PC-3 (cell line): Measurements from ENCODE around the gene KLHL25. TPM values are rescaled to one million over a fixed set of nuclear protein-coding genes. Genes with fewer than 3 reads are reported as not detected.

Experiments
- ATAC-seq: fragments of 200-7000 bp; cut with Tn5 transposase; 2 replicates; pipeline ENCODE4 v1.9.1; 2020; ENCODE audit warnings: mild to moderate bottlenecking, moderate library complexity
- BruUV-seq: library from RNA; stranded (reverse); fragments of 400-500 nt; replicated peaks from 2 replicates; lab custom pipeline; 2021; lab: Mats Ljungman, UMichigan
- CTCF ChIA-PET: fragments of 300-600 bp; sonication (Branson Sonifier 250); formaldehyde crosslinking; loops from one replicate; lab custom pipeline; 2022; ENCODE audit warnings: antibody characterized with exemption; lab: Charles Lee
- POLR2A ChIA-PET: fragments of 300-600 bp; sonication (Branson Sonifier 250); formaldehyde crosslinking; loops from one replicate; lab custom pipeline; 2022; ENCODE audit warnings: antibody characterized with exemption; ENCODE audit not compliant: unreplicated experiment; lab: Charles Lee
- DNase-seq: peaks from one replicate; pipeline ENCODE4 v3.0.0-alpha.2; 2015
- H2AFZ ChIP-seq: fragments of 300-600 bp; sonication (generic); 2 replicates; pipeline ENCODE4 v1.6.0; 2016; ENCODE audit warnings: antibody characterized with exemption, low read length
- H3F3A ChIP-seq: fragments of 300-600 bp; sonication (generic); one replicate; pipeline ENCODE4 v1.6.0; 2017; ENCODE audit warnings: antibody characterized with exemption, low read length, control low read depth, mild to moderate bottlenecking; ENCODE audit not compliant: unreplicated experiment
- H3K27ac ChIP-seq: fragments of 300-600 bp; sonication (generic); 2 replicates; pipeline ENCODE4 v1.5.1; 2016; ENCODE audit warnings: mild to moderate bottlenecking, low read length
- H3K27me3 ChIP-seq: fragments of 300-600 bp; sonication (generic); 2 replicates; pipeline ENCODE4 v1.6.1; 2016; ENCODE audit warnings: low read length, mixed read lengths
- H3K36me3 ChIP-seq: fragments of 300-600 bp; sonication (generic); 2 replicates; pipeline ENCODE4 v1.6.1; 2016; ENCODE audit warnings: low read depth, mixed run types, low read length, mixed read lengths
- H3K4me1 ChIP-seq: fragments of 300-600 bp; sonication (generic); 2 replicates; pipeline ENCODE4 v1.5.1; 2016; ENCODE audit warnings: low read length; ENCODE audit not compliant: insufficient read depth
- H3K4me2 ChIP-seq: fragments of 300-600 bp; sonication (generic); 2 replicates; pipeline ENCODE4 v1.6.0; 2016; ENCODE audit warnings: low read length
- H3K4me3 ChIP-seq: fragments of 300-600 bp; sonication (generic); 2 replicates; pipeline ENCODE4 v1.5.1; 2016; ENCODE audit warnings: mild to moderate bottlenecking, low read length, mixed read lengths
- H3K79me2 ChIP-seq: fragments of 300-600 bp; sonication (generic); 2 replicates; pipeline ENCODE4 v1.6.1; 2017; ENCODE audit warnings: low read length, mixed read lengths
- H3K9ac ChIP-seq: fragments of 300-600 bp; sonication (generic); 2 replicates; pipeline ENCODE4 v1.6.0; 2016; ENCODE audit warnings: mild to moderate bottlenecking, low read length
- H3K9me2 ChIP-seq: fragments of 300-600 bp; sonication (generic); replicated peaks from 2 replicates; pipeline ENCODE4 v1.6.1; 2016; ENCODE audit warnings: mixed run types, low read length, mixed read lengths
- H3K9me3 ChIP-seq: fragments of 300-600 bp; sonication (generic); 2 replicates; pipeline ENCODE4 v1.6.1; 2016; ENCODE audit warnings: low read length, mixed read lengths
- H4K20me1 ChIP-seq: fragments of 300-600 bp; sonication (generic); 2 replicates; pipeline ENCODE4 v1.6.1; 2016; ENCODE audit warnings: low read length, mixed read lengths
- EZH2 ChIP-seq: fragments of 300-600 bp; sonication (generic); IDR thresholded peaks from one replicate; pipeline ENCODE4 v1.6.1; 2017; ENCODE audit warnings: antibody characterized with exemption, mild to moderate bottlenecking, low read length; ENCODE audit not compliant: unreplicated experiment
- EZH2phosphoT487 ChIP-seq: fragments of 300-600 bp; sonication (generic); IDR thresholded peaks from 2 replicates; pipeline ENCODE4 v1.6.1; 2018; ENCODE audit warnings: mild to moderate bottlenecking, antibody characterized with exemption, low read length, borderline replicate concordance
- intact Hi-C: fragments of 100-400 bp; cut with micrococcal nuclease; formaldehyde crosslinking; loops from 2 replicates; pipeline ENCODE4 v1.9.0; 2023
- total RNA-seq: library from RNA; depleted of rRNA; stranded (reverse); fragments of >200 nt; gene quantifications from 2 replicates; pipeline ENCODE4 v1.2.3, GENCODE V29; 2014
- TF ChIP-seq, protein P1 (sequence below): fragments of 300-600 bp; sonication (generic); conservative IDR thresholded peaks from 2 replicates; pipeline ENCODE4 v1.5.1; 2017; ENCODE audit warnings: antibody characterized with exemption, low read depth, mild to moderate bottlenecking, low read length

KLHL25 gene
- total RNA-seq, 1 experiment from 2014 or later = 7.2 TPM

DNA sequence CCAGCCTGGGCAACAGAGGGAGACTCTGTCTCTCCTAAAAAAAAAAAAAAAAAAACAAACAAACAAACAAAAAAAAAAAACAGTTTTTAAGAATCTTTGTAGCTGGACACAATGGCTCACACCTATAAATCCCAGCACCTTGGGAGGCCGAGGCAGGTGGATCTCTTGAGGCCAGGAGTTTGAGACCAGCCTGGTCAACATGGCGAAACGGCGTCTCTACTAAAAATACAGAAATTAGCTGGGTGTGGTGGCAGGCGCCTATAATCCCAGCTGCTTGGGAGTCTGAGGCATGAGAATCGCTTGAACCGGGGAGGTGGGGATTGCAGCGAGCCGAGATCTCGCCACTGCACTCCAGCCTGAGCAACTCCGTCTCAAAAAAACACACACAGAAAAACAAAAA lies 53.1 kb downstream of the KLHL25 start:
- POLR2A ChIA-PET = no interaction called here
- H3F3A ChIP-seq = no peaks in the 10 kb centered on the region
- H3K4me1 ChIP-seq = no peaks in the 10 kb centered on the region
- H2AFZ ChIP-seq = no peak overlapping the region
- H3K36me3 ChIP-seq = peaks cover 7% of the 10 kb centered on the region
- no peak overlapping the region for H3K4me3 ChIP-seq
- no peak for ATAC-seq
- no TSS peak for BruUV-seq
- no peaks in the 10 kb centered on the region for H4K20me1 ChIP-seq
- H3K27me3 ChIP-seq = no peaks in the 10 kb centered on the region
- intact Hi-C loops = no loop called here
- H3K27ac ChIP-seq = no peak overlapping the region
- H3K4me2 ChIP-seq = no peak overlapping the region
- no peak overlapping the region for H3K9ac ChIP-seq
- no peak for DNase-seq
- H3K79me2 ChIP-seq = no peaks in the 10 kb centered on the region
- H3K9me3 ChIP-seq = no peaks in the 10 kb centered on the region
- TF ChIP-seq EZH2 (no peak), EZH2phosphoT487 (no peak)
- TF ChIP-seq, protein P1, sequence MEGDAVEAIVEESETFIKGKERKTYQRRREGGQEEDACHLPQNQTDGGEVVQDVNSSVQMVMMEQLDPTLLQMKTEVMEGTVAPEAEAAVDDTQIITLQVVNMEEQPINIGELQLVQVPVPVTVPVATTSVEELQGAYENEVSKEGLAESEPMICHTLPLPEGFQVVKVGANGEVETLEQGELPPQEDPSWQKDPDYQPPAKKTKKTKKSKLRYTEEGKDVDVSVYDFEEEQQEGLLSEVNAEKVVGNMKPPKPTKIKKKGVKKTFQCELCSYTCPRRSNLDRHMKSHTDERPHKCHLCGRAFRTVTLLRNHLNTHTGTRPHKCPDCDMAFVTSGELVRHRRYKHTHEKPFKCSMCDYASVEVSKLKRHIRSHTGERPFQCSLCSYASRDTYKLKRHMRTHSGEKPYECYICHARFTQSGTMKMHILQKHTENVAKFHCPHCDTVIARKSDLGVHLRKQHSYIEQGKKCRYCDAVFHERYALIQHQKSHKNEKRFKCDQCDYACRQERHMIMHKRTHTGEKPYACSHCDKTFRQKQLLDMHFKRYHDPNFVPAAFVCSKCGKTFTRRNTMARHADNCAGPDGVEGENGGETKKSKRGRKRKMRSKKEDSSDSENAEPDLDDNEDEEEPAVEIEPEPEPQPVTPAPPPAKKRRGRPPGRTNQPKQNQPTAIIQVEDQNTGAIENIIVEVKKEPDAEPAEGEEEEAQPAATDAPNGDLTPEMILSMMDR = no peak
- no peaks in the 10 kb centered on the region for H3K9me2 ChIP-seq
- CTCF ChIA-PET = interaction anchor here (0.6 kb wide), 1 partner anchor 326 kb away, joined by 3 read pairs; no protein-coding TSS in a partner anchor

DNA sequence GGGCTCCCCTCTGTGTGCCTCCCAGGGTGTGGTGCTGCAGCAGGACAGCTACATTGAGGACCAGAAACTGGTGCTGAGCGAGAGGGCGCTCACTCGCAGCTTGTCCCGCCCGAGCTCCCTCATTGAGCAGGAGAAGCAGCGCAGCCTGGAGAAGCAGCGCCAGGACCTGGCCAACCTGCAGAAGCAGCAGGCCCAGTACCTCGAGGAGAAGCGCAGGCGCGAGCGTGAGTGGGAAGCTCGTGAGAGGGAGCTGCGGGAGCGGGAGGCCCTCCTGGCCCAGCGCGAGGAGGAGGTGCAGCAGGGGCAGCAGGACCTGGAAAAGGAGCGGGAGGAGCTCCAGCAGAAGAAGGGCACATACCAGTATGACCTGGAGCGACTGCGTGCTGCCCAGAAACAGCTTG lies 53.7 kb downstream of the KLHL25 start:
- Histone ChIP-seq H3K9ac (no peak overlapping the region), H3K4me3 (no peak overlapping the region), H3K9me2 (no peaks in the 10 kb centered on the region), H3K27ac (no peak overlapping the region), H3K79me2 (no peaks in the 10 kb centered on the region), H3K4me2 (no peak overlapping the region), H3F3A (no peaks in the 10 kb centered on the region), H3K27me3 (no peaks in the 10 kb centered on the region), H3K36me3 (peaks cover 10% of the 10 kb centered on the region; the same call in 1 of the 2 replicates), H2AFZ (no peak overlapping the region), H3K9me3 (no peaks in the 10 kb centered on the region), H3K4me1 (no peaks in the 10 kb centered on the region), H4K20me1 (no peaks in the 10 kb centered on the region)
- ChIA-PET POLR2A (no interaction called here), CTCF (interaction anchor here (0.6 kb wide), 2 partner anchors 62 to 325 kb away, joined by 3 to 4 read pairs; no protein-coding TSS in a partner anchor)
- intact Hi-C loops = no loop called here
- TF ChIP-seq EZH2 (no peak), EZH2phosphoT487 (no peak)
- TF ChIP-seq, protein P1 = no peak
- DNase-seq (no peak), ATAC-seq (no peak)
- BruUV-seq = no TSS peak

DNA sequence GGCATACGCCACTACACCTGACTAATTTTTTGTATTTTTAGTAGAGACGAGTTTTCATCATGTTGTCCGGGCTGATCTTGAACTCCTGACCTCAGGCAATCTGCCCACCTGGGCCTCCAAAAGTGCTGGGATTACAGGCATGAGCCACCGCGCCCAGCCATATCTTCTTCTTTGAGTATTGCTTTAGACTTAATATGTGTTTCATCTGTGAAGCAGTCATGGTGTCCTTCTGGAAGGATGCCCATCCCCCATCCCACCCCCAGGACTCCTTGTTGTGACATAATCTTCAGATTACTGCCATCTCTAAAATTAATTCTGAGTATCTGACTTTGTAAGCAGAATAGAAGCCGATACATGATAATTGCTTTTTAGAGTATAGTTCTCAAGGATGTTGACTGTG lies 57.7 kb downstream of the KLHL25 start:
- no TSS peak for BruUV-seq
- Histone ChIP-seq H2AFZ (no peak overlapping the region), H3K4me3 (no peak overlapping the region), H3K4me1 (no peaks in the 10 kb centered on the region), H3K79me2 (no peaks in the 10 kb centered on the region), H3K9me2 (no peaks in the 10 kb centered on the region), H3K9me3 (peaks cover 9% of the 10 kb centered on the region; the same call in 1 of the 2 replicates), H3F3A (no peaks in the 10 kb centered on the region), H4K20me1 (no peaks in the 10 kb centered on the region), H3K27ac (no peak overlapping the region), H3K27me3 (no peaks in the 10 kb centered on the region), H3K36me3 (peaks cover 39% of the 10 kb centered on the region), H3K9ac (no peak overlapping the region), H3K4me2 (no peak overlapping the region)
- ChIA-PET POLR2A (no interaction called here), CTCF (no interaction called here)
- TF ChIP-seq, protein P1 = no peak
- intact Hi-C loops = no loop called here
- DNase-seq = no peak
- no peak for ATAC-seq
